GM18526 (cell line): ENCODE measurements around the gene MRPS18A.

Experiments
- POLR2A ChIP-seq: IDR thresholded peaks from 3 replicates; pipeline ENCODE4 v1.6.1; 2011; ENCODE audit not compliant: insufficient read length; ENCODE audit errors: extremely low read depth

Gene MRPS18A

DNA sequence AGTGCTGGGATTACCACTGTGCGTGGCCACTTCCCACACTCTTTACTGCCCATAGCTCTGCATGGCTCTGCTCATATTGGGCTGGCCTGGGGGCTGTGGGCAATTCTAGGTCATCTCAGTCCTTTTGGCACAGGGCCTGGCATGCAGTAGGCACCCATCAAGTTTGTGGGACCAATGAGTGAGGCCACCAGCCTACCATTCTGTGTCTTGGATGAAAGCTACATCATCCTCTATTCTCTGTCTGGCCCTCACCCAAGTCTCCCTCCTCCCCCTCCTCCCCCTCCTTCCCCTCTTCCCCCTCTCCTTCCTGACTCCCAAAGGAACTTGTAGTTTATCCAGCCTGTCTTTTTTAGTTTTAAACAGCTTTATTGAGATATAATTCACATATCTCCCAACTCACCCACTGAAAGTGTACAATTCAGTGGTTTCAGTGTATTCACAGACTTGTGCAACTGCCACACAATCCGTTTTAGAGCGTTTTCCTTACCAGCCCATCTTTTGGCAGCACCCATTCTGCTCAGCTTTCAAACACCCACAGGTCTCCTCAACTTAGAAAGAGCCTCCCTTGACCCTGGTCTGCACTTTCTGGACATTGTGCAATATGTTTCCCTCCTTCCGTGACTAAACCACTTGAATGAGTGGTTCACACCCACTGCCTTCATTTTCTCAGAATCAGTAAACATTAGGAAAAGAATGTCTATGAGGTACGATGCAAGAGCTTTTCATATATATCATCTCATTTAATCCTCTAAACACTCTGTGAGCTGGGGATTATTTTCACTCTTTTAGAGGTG is 21.5 kb upstream of the MRPS18A start:
- no peak for TF ChIP-seq POLR2A

GRCh38 chr6:43707767-43708166 is 20.2 kb upstream of the MRPS18A start:
- TF ChIP-seq POLR2A: no peak

- TF ChIP-seq POLR2A: no peak
Measured at GRCh38 chr6:43707269-43707668, 19.7 kb upstream of the MRPS18A start.

GRCh38 chr6:43706788-43707187 is 19.2 kb upstream of the MRPS18A start:
- no peak for TF ChIP-seq POLR2A

GRCh38 chr6:43705996-43706395 is 18.4 kb upstream of the MRPS18A start:
- TF ChIP-seq POLR2A: no peak

- no peak for TF ChIP-seq POLR2A
Measured at GRCh38 chr6:43703512-43704429, 16.2 kb upstream of the MRPS18A start.

GRCh38 chr6:43702534-43703440 is 15.2 kb upstream of the MRPS18A start:
- TF ChIP-seq POLR2A: peak; percentile 24

- no peak for TF ChIP-seq POLR2A
Measured at GRCh38 chr6:43702171-43702533, 14.6 kb upstream of the MRPS18A start.

- TF ChIP-seq POLR2A: no peak
Measured at GRCh38 chr6:43699564-43700186, 12.1 kb upstream of the MRPS18A start.

- TF ChIP-seq POLR2A: no peak
Measured at GRCh38 chr6:43698584-43699349, 11.2 kb upstream of the MRPS18A start.

GRCh38 chr6:43697421-43697820 is 9.8 kb upstream of the MRPS18A start:
- TF ChIP-seq POLR2A: no peak

- no peak for TF ChIP-seq POLR2A
Measured at GRCh38 chr6:43695967-43696291, 8.3 kb upstream of the MRPS18A start.

- no peak for TF ChIP-seq POLR2A
Measured at GRCh38 chr6:43695215-43695966, 7.8 kb upstream of the MRPS18A start.
